Panc1 (cell line): ENCODE results near the gene CLIP4. TPM values are rescaled to one million over a fixed set of nuclear protein-coding genes. Genes with fewer than 3 reads are reported as not detected.

Experiments
- ATAC-seq: fragments of 200-7000 bp; cut with Tn5 transposase; 2 replicates; pipeline ENCODE4 v1.9.1; 2020; ENCODE audit warnings: mild to moderate bottlenecking, moderate library complexity
- BruUV-seq: library from RNA; stranded (reverse); fragments of 400-500 nt; replicated peaks from 2 replicates; lab custom pipeline; 2021; lab: Mats Ljungman, UMichigan
- CTCF ChIA-PET: fragments of 300-600 bp; sonication (Branson Sonifier 250); formaldehyde crosslinking; loops from one replicate; lab custom pipeline; 2022; ENCODE audit warnings: antibody characterized with exemption; lab: Charles Lee
- POLR2A ChIA-PET: fragments of 300-600 bp; sonication (Branson Sonifier 250); formaldehyde crosslinking; loops from one replicate; lab custom pipeline; 2022; ENCODE audit warnings: antibody characterized with exemption; lab: Charles Lee
- DNase-seq: peaks from one replicate; pipeline ENCODE4 v3.0.0-alpha.2; 2010; ENCODE audit warnings: low read depth, low spot score
- H3K27ac ChIP-seq: 2 replicates; pipeline ENCODE4 v1.5.1; 2011; ENCODE audit warnings: mild to moderate bottlenecking, low read length, inconsistent platforms
- H3K27me3 ChIP-seq: fragments of 200-500 bp; sonication (Bioruptor generic); 2 replicates; pipeline ENCODE4 v1.6.0; 2014; ENCODE audit warnings: low read length, inconsistent platforms; ENCODE audit not compliant: control insufficient read depth, insufficient read depth
- H3K36me3 ChIP-seq: fragments of 200-500 bp; sonication (Bioruptor generic); 2 replicates; pipeline ENCODE4 v1.5.1; 2014; ENCODE audit warnings: inconsistent platforms, mild to moderate bottlenecking, low read length, moderate library complexity; ENCODE audit not compliant: control insufficient read depth, insufficient read depth
- H3K4me1 ChIP-seq: 2 replicates; pipeline ENCODE4 v1.5.1; 2011; ENCODE audit warnings: inconsistent platforms, mild to moderate bottlenecking, low read length, moderate library complexity; ENCODE audit not compliant: control insufficient read depth, insufficient read depth
- H3K4me3 ChIP-seq, 2 experiments: 2 replicates each; pipeline ENCODE4 v1.5.1; 2011 to 2012; ENCODE audit warnings: low read depth in 2 of 2, low read length in 2 of 2, mild to moderate bottlenecking in 2 of 2, inconsistent platforms in 1 of 2, moderate library complexity in 1 of 2
- H3K9me3 ChIP-seq: fragments of 200-500 bp; sonication (Bioruptor generic); 2 replicates; pipeline ENCODE4 v1.5.1; 2014; ENCODE audit warnings: low read depth, mild to moderate bottlenecking, inconsistent platforms, low read length, moderate library complexity; ENCODE audit not compliant: control insufficient read depth, insufficient read depth
- POLR2AphosphoS5 ChIP-seq: IDR thresholded peaks from 2 replicates; pipeline ENCODE4 v1.6.1; 2012; ENCODE audit warnings: mild to moderate bottlenecking, low read depth, low read length, moderate library complexity
- SIN3A ChIP-seq: IDR thresholded peaks from 2 replicates; pipeline ENCODE4 v1.6.1; 2012; ENCODE audit warnings: low read depth, mild to moderate bottlenecking, low read length, moderate library complexity, borderline replicate concordance; ENCODE audit not compliant: insufficient read depth
- TCF7L2 ChIP-seq: IDR thresholded peaks from 2 replicates; pipeline ENCODE4 v1.6.1; 2011; ENCODE audit warnings: mild to moderate bottlenecking, low read depth, low read length, inconsistent platforms
- in situ Hi-C: cut with HindIII; loops from 2 replicates; pipeline ENCODE4 v1.10.0; 2016; ENCODE audit warnings: low sequenced_read_pairs, low pct_unique_long_range_greater_than_20kb
- intact Hi-C: fragments of 100-400 bp; cut with micrococcal nuclease; formaldehyde crosslinking; loops from one replicate; pipeline ENCODE4 v1.10.0; 2022; ENCODE audit not compliant: unreplicated experiment
- total RNA-seq: library from RNA; stranded (reverse); gene quantifications from one replicate; pipeline ENCODE4 v1.2.1, GENCODE V29; 2021; ENCODE audit not compliant: unreplicated experiment
- TF ChIP-seq, protein P1 (sequence below): fragments of 450-650 bp; IDR thresholded peaks from 2 replicates; pipeline ENCODE4 v1.5.1; 2017; ENCODE audit warnings: mild to moderate bottlenecking
- TF ChIP-seq, protein P2 (sequence below), 2 experiments: IDR thresholded peaks; 2 replicates each; pipeline ENCODE4 v1.6.1; 2011 to 2012; ENCODE audit warnings: low read depth in 2 of 2, control low read depth in 1 of 2, low read length in 1 of 2, mild to moderate bottlenecking in 1 of 2, moderate library complexity in 1 of 2; ENCODE audit not compliant: insufficient read depth in 1 of 2

The CLIP4 gene
- total RNA-seq, 1 experiment from 2014 or later = 43.0 TPM

DNA sequence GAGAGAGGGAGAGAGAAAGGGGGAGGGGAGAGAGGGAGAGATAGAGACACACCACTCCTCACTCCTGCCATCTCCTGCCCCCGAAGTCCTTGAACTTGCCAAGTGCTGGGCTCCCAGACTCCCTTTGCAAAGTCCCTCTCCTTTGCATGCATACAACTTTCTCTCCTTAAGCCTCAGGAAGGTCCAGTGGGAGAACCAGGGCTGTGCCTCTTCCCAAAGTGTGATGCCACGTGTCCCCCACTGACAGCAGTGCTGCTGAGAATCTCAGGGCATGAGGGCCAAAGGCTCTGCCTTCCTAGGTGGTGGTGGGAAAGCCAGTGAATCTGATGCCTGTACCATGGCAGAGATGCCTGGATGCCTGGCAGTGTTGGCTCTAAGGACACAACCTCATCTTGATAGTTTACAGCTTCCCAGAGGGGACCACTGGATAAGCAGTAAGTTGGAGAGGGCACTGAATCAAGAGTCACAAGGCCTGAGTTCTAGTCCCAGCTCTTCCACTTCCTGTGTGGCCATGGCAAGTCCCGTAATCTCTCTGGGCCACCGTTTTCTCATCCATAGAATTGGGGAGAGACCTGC lies 103.4 kb downstream of the CLIP4 start:
- Histone ChIP-seq H3K4me1 (no peaks in the 10 kb centered on the region), H3K4me3 (no peak overlapping the region), H3K36me3 (no peaks in the 10 kb centered on the region), H3K27me3 (no peaks in the 10 kb centered on the region), H3K27ac (no peak overlapping the region), H3K9me3 (no peaks in the 10 kb centered on the region)
- TF ChIP-seq POLR2AphosphoS5 (no peak), SIN3A (no peak), TCF7L2 (no peak)
- TF ChIP-seq, protein P1, sequence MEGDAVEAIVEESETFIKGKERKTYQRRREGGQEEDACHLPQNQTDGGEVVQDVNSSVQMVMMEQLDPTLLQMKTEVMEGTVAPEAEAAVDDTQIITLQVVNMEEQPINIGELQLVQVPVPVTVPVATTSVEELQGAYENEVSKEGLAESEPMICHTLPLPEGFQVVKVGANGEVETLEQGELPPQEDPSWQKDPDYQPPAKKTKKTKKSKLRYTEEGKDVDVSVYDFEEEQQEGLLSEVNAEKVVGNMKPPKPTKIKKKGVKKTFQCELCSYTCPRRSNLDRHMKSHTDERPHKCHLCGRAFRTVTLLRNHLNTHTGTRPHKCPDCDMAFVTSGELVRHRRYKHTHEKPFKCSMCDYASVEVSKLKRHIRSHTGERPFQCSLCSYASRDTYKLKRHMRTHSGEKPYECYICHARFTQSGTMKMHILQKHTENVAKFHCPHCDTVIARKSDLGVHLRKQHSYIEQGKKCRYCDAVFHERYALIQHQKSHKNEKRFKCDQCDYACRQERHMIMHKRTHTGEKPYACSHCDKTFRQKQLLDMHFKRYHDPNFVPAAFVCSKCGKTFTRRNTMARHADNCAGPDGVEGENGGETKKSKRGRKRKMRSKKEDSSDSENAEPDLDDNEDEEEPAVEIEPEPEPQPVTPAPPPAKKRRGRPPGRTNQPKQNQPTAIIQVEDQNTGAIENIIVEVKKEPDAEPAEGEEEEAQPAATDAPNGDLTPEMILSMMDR = no peak
- TF ChIP-seq, protein P2, sequence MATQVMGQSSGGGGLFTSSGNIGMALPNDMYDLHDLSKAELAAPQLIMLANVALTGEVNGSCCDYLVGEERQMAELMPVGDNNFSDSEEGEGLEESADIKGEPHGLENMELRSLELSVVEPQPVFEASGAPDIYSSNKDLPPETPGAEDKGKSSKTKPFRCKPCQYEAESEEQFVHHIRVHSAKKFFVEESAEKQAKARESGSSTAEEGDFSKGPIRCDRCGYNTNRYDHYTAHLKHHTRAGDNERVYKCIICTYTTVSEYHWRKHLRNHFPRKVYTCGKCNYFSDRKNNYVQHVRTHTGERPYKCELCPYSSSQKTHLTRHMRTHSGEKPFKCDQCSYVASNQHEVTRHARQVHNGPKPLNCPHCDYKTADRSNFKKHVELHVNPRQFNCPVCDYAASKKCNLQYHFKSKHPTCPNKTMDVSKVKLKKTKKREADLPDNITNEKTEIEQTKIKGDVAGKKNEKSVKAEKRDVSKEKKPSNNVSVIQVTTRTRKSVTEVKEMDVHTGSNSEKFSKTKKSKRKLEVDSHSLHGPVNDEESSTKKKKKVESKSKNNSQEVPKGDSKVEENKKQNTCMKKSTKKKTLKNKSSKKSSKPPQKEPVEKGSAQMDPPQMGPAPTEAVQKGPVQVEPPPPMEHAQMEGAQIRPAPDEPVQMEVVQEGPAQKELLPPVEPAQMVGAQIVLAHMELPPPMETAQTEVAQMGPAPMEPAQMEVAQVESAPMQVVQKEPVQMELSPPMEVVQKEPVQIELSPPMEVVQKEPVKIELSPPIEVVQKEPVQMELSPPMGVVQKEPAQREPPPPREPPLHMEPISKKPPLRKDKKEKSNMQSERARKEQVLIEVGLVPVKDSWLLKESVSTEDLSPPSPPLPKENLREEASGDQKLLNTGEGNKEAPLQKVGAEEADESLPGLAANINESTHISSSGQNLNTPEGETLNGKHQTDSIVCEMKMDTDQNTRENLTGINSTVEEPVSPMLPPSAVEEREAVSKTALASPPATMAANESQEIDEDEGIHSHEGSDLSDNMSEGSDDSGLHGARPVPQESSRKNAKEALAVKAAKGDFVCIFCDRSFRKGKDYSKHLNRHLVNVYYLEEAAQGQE (IDR thresholded peaks at IDR 0.05; ENCODE audit: insufficient read depth in 1 of 2, low read depth in 2 of 2, low read length in 1 of 2) = no peak
- ATAC-seq = no peak
- ChIA-PET POLR2A (no interaction called here), CTCF (no interaction called here)
- intact Hi-C loops (no loop called here), in situ Hi-C loops (no loop called here)
- no TSS peak for BruUV-seq
- no peak for DNase-seq

DNA sequence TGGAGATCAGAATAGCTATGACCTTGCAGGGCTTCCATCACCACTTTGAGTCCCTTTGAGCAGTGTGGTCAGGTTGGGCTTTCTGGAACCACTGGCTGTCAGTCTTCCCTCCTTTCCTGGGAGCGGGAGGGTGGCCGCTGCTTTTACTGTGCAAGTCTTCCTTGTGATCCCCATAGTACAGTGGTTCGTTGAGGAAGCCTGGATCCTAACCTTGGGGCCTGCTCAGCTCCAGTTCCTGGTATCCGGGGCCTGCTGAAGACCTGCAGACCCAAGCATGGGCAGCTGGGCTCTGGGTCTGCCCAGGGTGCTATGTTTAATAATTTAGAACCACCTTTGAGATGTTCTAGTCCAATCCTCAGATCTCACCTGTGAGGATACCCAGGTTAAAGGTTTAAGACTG lies 104.2 kb downstream of the CLIP4 start:
- no peaks in the 10 kb centered on the region for H3K27me3 ChIP-seq
- no peak overlapping the region for H3K4me3 ChIP-seq
- no peak for ATAC-seq
- ChIA-PET POLR2A (no interaction called here), CTCF (no interaction called here)
- BruUV-seq = no TSS peak
- in situ Hi-C loops (no loop called here), intact Hi-C loops (no loop called here)
- TF ChIP-seq, protein P2 (IDR thresholded peaks at IDR 0.05; ENCODE audit: insufficient read depth in 1 of 2, low read depth in 2 of 2, low read length in 1 of 2) = no peak
- TF ChIP-seq POLR2AphosphoS5 (no peak), TCF7L2 (no peak), SIN3A (no peak)
- TF ChIP-seq, protein P1 = no peak
- DNase-seq = no peak
- H3K4me1 ChIP-seq = no peaks in the 10 kb centered on the region
- no peak overlapping the region for H3K27ac ChIP-seq
- no peaks in the 10 kb centered on the region for H3K36me3 ChIP-seq
- no peaks in the 10 kb centered on the region for H3K9me3 ChIP-seq
